T-helper 2 cell treated with Interferon-gamma antibody and Interleukin-4, amounts not matched to agents 100 ng/mL and 5 ng/mL, for 36 hours (primary cell): ENCODE data around the gene LENG1. TPM values are rescaled to one million over a fixed set of nuclear protein-coding genes. Genes with fewer than 3 reads are reported as not detected.

Source experiments
- intact Hi-C: fragments of 100-400 bp; cut with micrococcal nuclease; formaldehyde crosslinking; loops from one replicate; pipeline ENCODE4 v1.15.1; 2023
- total RNA-seq: library from RNA; stranded (reverse); gene quantifications from 2 replicates; pipeline ENCODE4 v1.2.3, GENCODE V29; 2022

Gene LENG1
- total RNA-seq, 1 donor from 2014 or later = 6.4 TPM

DNA sequence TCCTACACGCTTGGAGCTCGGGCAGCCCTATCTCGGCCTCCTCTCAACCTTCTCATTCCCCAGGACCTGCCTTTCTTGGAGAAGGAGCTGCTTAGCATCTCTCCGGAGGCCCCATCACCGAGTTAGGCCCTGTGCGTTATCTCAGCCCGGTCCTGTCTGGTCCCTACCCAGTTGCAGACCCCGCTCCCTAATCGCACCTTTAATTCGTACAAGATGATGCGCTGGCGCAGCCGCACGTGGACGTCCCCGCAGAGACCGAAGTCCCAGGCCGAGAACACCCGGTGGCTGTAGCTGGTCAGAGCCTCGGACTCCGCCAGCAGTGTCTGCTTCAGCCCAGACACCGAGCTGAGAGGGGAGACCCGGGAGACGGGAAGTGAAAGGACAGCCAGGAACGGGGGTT is 5.7 kb upstream of the LENG1 start:
- intact Hi-C loops = no loop called here

DNA sequence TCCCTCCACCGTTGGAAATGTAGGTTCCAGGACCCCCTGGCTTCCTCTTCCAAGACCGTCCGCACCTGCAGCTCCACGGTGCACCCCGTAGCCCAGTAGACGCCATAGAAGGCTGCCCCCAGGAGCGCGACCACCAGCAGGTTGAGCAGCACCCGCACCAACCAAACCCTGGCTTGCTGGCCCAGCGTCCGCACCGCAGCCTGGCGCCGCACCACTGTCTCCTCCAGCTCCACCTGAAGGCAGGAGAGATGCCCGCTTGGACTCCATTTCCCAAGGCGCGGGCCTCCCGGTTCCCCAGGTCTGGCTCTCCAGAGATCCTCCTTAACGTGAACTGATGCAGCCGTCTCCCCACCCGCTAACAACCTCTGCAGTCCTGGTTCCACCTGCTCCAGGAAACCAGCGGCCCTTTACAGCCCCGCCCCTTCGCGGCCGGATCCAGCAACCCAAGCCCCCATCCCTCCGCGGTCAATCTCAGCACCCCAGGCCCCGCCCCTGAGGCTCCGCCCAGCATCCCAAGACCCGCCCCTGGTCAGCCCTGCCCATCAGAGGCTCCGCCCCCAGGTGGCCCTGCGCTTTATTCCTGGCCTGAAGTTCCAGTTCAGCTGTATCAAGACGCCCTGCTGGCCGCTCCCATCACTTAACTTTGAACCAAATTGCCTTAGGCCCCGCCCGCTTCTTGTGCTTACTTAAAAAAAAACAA is 5.0 kb upstream of the LENG1 start:
- intact Hi-C loops = loop anchor here (5.0 kb wide), 1 partner anchor 298 kb away; the partner anchor contains the start of gene LENG9

DNA sequence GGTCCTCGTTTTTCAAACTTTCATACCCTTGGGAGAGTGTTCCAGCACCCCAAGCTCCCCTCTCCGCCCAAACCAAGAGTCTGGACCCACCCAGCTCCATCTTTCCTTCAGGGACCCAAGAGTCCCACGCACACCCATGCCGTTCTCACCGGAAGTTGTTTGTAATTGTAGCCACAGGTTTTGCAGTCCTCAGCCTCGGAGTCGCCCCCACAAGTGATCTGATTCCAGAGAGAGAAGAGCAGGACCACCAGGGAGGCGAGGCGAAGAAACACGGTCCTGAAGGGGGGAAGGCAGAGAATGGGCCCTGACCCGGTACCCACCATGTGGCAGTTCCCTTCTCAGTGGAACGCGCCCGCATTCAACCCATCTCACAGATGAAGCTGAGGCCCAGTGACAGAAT is 3.4 kb upstream of the LENG1 start:
- intact Hi-C loops = loop anchor here (1.0 to 5.0 kb wide), 2 partner anchors 27 to 299 kb away; partner anchors contain the start of gene LENG9

DNA sequence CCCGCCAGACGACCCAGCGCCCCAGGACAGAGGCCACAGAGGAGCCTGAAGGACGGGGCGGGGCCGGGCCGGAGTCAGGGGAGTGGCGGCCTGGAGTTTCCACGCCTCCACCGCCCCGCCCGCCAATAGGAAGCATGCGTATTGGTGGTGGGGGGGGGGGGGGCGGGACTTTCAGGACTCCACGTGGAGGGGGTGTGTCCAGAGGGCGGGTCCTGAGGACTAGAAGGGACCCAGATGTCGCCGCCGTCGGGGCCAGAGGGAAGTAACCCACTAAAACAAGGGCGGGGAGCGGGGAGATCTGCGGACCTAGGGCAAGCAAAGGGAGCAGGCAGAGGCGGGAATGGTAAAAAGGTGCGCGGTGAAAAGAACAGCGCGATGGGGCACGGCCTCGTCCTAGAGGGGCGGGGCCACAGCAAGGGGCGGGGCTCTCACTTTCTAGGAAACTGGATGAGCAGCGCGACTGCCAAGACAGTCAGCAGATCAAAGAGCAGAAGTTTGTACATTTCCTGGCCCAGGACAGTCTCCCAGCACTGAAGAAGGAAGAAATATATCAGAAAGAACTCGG is 2.8 kb upstream of the LENG1 start:
- intact Hi-C loops = loop anchor here (1.0 to 5.0 kb wide), 2 partner anchors 28 to 300 kb away; partner anchors contain the start of gene LENG9

DNA sequence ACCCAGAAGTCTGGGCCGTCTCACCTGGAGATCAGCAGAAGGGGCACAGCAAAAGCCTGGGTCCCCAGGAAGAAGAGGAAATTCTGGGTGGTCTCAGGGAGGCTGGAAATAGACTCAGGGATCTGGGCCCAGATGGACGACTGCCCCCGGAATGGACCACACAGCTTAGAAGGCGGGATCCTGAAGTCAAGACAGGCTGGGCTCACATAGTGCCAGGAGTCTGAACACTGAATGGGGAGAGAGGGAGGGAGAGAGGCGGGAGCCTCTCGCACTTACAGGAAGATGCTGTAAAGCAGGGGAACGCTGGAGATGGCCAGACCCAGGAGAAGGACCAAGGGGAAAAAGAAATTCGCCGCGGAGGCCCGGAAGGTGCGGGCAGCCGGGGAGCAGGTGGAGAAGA is 1.3 kb upstream of the LENG1 start:
- intact Hi-C loops = loop anchor here (5.0 kb wide), 1 partner anchor 301 kb away; the partner anchor contains the start of gene LENG9

DNA sequence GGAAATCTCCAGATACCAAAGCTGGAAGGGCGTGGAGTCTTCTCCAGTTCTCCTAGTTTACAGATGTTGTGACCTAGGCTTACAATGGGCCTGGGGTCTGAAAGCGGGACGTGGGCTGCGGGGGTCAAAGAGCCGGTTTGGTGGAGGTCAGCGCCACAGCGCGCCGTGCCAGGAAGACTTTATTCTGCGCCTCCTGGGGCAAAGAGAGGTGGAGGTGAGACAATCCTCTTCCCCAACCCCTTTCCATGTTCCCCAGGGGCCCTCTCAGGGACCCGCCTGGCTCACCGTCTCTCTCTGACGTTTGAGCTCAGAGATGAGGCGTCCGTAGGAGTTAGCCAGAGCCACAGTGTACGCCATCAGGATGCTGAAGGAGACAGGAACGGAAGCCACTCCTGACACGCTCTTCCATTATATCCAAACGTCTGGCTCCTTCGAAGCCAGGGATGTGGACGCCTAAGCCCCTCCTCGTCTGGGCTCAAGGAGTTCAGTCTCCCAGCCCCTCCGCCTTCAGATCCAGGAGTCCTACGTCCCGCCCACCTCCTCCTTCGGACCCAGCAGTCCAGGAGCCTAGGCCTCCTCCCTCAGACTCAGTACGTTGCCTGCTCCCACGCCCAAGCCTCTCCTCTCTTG is 776 bp upstream of the LENG1 start:
- intact Hi-C loops = loop anchor here (5.0 kb wide), 1 partner anchor 302 kb away; the partner anchor contains the start of gene LENG9

DNA sequence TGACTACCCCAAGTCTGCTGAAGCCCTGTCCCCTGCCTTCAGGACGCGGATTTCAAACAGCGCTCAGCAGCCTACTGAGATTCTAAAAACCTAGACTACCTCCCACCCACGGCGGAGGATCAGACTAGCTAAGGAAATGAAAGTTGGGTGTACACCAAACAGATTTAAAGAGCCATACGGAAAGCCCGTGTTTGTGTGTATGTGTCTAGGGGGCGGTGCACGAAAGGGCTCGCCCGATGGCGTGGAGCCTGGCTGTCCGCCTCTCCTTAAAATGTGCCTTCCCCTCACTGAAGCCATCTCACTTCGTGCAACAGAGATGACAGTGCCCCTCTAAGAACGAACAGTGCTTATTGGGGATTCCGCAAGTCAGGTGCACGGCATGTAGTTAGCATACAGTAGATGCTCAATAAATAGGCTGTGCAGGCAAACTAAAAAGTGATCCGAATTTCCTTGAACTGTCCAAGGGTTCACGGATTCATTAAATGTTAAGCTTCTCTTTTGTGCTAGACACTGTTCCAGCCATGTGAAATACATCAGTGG is 639 bp downstream of the LENG1 start:
- intact Hi-C loops = loop anchor here (1.0 to 2.0 kb wide), 6 partner anchors 22 to 290 kb away; partner anchors contain the start of genes CNOT3, LENG8, MBOAT7 and NDUFA3

DNA sequence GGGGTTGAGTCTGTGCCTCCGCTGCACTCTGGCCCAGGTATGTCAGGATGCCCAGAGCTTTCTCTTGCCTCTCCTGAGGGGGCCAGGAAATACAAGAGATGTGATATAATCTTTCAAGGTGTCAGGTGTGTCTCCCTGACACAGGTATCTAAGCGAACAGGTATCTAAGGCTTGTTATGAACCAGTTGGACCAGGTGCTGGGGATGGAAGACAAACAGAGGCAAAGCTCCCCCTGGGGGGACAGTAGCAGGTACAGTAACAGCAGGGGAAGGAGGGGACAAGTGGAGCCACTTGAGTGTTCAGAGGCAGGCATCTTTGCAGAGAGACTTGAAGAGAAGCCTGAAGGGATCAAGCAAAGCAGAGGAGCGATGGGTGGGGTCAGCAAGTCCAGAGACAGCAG is 2.6 kb downstream of the LENG1 start:
- intact Hi-C loops = no loop called here

DNA sequence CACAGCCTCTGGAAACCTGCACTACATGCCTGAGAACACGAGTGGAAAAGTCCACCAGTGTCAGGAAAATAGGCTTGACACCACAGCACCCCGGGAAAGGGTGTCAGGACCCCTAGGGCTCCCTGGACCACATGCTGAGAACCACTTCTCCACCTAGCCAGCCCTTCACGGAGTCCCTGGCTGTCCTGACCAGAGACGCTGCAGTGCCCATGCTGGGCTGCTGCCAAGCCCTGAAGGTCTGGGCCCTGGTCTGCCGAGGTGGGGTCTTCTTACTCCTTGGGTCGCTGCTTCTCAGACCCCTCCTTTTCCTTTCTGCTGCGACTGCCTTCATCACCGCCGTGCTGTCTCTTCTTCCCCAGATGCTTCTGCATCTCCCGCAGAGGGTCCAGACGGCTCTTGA is 3.0 kb downstream of the LENG1 start:
- intact Hi-C loops = no loop called here

DNA sequence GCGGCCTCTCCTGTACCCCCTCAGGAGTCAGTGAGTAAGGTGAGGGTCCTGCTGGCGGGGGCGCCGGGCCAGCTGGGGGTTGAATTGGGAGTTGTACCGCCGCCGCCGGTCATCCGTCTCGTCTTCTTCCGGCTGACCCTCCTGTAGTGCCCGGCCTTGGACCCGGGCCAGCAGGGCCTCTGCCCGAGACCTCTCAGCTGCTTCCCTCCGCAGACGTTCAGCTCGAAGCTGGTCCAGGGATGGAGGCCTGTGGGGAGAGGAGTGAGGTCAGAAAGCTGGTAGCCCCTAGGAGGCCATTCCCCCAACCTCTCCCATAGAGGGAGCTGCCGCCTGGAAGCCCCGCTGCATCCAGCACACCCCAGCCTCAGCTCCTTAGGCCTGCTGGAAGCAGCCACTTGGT is 3.8 kb downstream of the LENG1 start:
- intact Hi-C loops = no loop called here

DNA sequence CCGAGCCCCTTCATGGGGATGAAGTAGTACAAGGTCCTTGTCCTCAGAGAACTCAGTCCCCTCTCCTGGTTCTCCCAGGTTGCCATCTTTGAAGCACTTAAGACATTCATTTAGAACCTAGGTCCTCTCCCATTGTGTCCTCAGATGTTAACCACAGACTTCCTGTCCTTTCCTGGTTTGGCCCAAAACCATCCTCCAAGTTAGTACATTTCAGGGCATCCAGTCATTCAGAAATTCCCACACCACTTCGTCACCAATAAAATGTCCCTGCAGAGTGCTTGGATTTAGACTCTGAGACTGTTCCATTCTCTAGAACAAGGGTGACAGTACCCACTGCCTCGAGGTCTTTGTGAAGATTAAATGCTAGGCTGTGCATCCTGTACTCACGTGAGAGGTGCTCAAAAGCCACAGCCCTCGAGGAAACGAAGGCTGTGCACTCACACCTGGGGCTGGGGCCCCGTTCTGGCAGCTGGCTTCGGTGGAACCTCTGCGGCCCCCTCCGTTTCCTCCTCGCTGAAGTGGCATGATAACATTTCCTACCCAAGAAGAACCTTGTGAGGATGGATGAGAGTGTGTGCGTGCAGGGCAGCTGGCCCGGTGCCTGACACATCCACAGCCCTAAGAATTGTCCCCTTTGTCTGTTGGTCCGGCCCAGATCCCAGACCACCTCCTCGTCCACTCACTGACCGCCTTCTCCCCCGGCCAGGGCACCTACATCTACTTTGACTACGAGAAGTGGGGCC is 4.7 kb downstream of the LENG1 start:
- intact Hi-C loops = no loop called here

DNA sequence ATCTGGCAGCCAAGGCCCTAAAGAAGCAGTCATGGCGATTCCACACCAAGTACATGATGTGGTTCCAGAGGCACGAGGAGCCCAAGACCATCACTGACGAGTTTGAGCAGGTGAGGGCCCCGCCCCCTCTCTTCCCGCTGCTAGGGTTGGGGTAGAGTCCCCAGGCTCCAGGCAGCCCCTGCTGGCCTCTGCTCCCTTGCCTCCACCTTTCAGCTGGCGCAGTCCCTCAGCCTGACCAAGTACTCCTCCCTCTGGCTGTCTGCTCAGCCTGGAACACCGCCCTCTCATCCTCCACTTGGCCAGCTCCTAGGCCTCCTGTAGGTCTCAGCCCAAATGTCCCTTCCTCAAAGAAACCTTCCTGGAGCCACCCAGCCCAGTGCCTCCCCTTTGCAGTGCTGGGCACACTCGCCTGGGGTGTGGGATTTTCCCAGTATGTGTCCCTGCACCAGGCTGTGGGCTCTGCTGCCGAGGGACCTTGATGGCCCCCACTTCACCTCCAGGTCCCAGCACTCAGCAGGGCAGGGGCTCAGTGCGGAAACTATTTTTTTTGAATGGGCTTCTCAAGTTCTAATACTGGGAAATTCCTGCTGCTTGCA is 5.7 kb downstream of the LENG1 start:
- intact Hi-C loops = no loop called here

DNA sequence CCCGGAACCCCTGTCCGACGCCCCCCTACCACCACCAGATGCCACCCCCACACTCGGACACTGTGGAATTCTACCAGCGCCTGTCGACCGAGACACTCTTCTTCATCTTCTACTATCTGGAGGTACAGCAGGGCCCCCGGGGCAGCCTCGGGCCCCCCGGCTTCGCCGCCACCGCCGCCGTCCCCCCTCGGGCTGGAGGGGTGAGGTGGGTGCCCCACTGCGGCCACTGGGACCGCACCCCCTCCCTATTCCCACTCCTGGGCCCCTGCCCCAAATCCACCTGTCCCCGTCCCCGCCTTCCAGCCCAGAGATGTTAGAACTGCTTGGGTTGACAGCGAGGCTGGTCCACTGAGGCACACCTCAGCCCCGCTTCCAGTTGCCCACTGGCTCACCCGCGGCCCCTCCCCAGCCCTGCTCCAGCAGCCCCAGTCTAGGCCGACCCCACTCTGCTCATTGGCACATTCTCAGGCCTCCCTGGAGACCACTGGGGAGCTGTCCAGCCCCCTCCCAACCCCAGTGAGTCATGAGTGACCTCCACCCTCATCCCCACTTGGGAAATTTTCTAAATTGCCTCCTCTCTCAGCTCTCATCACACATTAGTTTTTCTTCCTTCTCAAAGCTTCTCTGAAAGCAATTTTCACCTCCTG is 6.5 kb downstream of the LENG1 start:
- intact Hi-C loops = no loop called here

DNA sequence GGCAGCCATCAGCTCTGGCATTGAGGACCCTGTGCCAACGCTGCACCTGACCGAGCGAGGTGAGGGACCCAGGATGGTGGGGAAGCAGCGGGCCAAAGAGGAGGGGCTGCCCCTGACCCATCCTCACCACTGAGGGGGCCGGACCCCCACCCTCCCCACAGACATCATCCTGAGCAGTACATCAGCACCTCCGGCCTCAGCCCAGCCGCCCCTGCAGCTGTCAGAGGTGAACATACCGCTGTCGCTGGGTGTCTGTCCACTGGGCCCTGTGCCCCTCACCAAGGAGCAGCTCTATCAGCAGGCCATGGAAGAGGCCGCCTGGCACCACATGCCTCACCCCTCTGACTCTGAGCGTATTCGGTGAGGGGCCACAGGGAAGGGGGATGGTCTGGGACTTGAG is 7.3 kb downstream of the LENG1 start:
- intact Hi-C loops = no loop called here

DNA sequence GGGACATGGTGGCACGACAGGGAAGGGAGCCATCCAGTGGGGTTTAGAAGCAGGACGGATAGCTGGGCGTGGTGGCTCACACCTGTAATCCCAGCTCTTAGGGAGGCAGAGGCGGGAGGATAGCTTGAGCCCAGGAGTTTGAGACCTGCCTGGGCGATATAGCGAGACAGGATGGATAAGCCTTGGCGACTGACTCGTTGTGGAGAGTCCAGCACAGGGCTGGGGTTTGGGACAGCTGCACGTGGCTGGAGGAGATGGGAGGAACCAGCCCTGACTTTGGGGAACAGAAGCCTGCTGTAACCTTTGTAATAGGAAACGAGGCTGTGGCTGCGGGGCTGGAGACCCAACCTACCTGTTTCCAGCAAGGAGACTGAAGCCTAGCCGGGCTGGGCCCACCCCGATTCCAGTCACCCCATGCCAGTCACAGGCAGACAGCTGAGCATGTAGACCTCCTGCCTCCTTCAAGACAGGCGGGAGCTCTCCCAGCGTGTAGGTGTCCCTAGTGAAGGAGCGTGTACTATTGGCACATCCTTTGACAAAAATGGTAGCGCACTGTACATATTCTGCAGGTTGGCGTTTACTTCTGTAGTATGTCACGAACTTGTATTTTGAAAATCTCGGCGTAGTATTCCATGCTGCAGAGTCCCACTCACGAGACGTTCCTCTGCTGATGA is 8.0 kb downstream of the LENG1 start:
- intact Hi-C loops = no loop called here

DNA sequence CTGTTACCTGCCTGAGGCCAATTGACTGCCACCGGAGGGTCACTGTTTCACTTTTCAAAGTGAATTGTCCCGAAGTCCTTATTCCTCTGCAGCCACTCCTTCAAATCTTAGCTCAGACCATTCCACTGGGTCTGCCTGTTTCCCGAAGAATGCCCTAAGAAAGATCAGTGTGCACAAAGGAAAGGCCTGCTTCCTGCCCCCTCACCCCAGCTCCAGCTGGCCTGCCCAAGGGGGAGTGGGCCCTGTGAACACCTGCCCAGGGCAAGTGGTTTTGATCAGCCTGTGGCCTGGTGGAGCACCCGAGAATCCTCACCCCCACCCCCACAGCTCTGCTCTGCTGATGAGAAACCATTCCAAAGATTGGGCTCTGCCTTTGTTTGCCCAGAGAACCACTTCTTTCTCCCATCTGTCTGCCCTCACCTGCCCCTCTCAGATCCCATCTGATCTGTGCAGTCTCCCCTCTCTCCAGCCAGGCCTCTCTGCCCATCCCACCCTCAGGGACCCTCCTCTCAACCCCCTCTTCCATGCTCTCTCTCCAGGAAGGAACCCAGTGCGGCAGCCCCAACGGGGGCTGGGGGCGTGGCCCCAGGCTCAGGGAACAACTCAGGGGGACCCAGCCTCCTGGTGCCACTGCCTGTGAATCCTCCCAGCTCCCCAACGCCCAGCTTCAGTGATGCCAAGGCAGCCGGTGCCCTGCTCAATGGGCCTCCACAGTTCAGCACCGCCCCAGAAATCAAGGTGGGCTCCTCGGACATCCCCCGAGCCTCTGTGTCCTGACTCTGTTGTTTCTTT is 10.3 kb downstream of the LENG1 start:
- intact Hi-C loops = no loop called here

DNA sequence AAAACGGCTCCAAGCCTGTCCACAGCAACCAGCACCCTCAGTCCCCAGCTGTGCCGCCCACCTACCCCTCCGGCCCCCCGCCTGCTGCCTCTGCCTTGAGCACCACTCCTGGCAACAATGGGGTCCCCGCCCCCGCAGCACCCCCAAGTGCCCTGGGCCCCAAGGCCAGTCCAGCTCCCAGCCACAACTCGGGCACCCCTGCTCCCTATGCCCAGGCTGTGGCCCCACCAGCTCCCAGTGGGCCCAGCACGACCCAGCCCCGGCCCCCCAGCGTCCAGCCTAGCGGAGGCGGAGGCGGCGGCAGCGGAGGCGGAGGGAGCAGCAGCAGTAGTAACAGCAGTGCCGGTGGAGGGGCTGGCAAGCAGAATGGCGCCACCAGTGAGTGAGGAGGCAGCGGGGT is 11.4 kb downstream of the LENG1 start:
- intact Hi-C loops = no loop called here

DNA sequence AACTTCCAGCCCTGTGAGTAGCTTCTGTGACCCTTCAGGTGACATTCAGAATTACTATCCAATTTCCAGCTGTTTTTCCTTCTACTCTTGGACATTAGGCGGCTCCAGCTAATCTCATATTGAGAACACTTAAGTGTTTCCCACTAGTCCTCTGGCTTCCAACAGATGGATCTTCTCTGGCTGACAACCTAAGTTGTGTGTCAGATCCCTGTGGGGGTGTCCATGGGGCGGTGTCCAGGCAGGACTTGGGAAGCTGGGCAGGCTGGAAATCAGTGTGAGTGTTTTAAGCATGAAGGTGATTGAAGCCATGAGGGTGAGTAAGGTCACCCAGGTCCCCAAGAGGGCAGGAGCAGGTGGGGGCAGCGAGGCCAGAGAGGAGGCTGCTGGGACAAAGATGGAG is 11.8 kb downstream of the LENG1 start:
- intact Hi-C loops = no loop called here

DNA sequence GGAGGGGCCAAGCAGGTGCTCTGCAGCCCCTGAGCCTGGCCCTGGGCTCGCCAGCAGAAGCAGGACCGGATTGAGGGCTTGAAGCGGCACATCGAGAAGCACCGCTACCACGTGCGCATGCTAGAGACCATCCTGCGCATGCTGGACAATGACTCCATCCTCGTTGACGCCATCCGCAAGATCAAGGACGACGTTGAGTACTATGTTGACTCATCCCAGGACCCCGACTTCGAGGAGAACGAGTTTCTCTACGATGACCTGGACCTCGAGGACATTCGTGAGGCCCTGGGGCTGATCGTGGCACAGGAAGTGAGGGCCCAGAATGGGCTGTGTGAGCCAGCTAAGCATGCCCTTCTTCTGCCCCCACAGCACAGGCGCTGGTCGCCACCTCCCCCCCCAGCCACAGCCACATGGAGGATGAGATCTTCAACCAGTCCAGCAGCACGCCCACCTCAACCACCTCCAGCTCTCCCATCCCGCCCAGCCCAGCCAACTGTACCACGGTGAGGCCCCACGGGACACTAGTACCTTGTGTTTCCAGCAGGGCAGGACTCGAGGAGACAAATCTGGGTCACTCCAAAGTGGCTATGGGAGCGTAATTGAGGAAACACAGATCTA is 13.9 kb downstream of the LENG1 start:
- intact Hi-C loops = no loop called here
